GM18498 (cell line): ENCODE results near the gene CLDN2.
"Not testable (repeated sequence)": the region's sequence is repeated elsewhere in the genome, so short reads cannot be mapped to it uniquely, and the experiment has no call there.

Experiments
- ATAC-seq: cut with Tn5 transposase; IDR thresholded peaks from one replicate; pipeline ENCODE4 v1.9.1; 2021; ENCODE audit warnings: mild to moderate bottlenecking, moderate library complexity; ENCODE audit not compliant: unreplicated experiment

CLDN2 gene

GRCh38 chrX:106957856-106958255, 37.7 kb downstream of the CLDN2 start:
- ATAC-seq, result no peak

GRCh38 chrX:106959901-106960300, 39.7 kb downstream of the CLDN2 start:
- no peak for ATAC-seq

DNA sequence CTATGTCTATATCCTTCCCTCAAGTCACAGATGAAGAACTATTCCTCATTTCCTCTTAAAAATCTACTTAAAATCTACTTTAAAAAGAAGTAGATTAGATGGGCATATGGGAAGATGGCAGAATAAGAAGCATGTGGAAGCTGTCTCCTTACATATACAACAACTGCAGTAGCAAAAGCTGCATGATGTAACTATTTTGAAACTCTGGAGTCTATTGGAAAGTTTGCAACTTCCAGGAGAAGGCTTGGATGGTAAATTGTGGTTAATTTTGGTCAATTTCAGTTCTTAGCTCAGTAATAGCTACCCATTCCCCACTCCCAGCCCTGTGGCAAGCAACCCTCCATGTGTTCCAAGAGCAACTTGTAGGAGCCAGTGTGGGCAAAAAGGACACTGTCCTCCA, 42.9 kb downstream of the CLDN2 start:
- no peak for ATAC-seq

- ATAC-seq, result no peak
Measured at GRCh38 chrX:106964290-106964689, 44.1 kb downstream of the CLDN2 start.

GRCh38 chrX:106966547-106966946, 46.3 kb downstream of the CLDN2 start:
- ATAC-seq, result not testable (repeated sequence)

DNA sequence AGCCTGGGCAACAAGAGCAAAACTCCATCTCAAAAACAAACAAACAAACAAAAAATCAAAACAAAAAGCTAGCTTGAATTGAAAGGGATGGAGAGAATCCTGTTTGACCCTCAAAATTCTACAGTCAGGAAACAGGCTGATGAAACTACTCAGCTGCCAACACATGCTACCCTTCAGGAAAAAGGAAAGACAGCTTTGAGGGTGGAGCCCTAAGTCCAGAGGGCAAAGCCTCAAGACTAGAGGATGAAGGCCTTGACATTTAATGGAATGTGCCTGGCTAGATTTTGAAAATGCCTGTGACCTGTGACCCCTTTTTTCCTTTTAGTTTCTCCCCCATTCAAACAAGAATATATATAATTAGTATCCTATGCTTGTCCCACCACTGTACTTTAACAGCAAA, 52.7 kb downstream of the CLDN2 start:
- no peak for ATAC-seq

GRCh38 chrX:106973433-106974149, 53.4 kb downstream of the CLDN2 start:
- no peak for ATAC-seq

- no peak for ATAC-seq
Measured at GRCh38 chrX:106976416-106976815, 56.2 kb downstream of the CLDN2 start.
